OCI-LY3 (cell line): Measurements from ENCODE around the gene C22orf31.

ENCODE experiments used
- H2AFZ ChIP-seq: fragments of 200-600, 300-600 bp; shearing (Covaris generic); 2 replicates; pipeline ENCODE4 v1.6.0; 2014; ENCODE audit warnings: antibody characterized with exemption, low read depth, low read length
- H3K27ac ChIP-seq: fragments of 200-600, 300-600 bp; sonication (generic); 2 replicates; pipeline ENCODE4 v1.5.1; 2014; ENCODE audit warnings: mild to moderate bottlenecking, low read length, moderate library complexity, mixed read lengths
- H3K27me3 ChIP-seq: fragments of 200-600, 300-600 bp; sonication (generic); 2 replicates; pipeline ENCODE4 v1.6.1; 2014; ENCODE audit warnings: low read depth, low read length, mixed read lengths
- H3K36me3 ChIP-seq: fragments of 200-600, 300-600 bp; sonication (generic); replicated peaks from 2 replicates; pipeline ENCODE3; 2014; ENCODE audit warnings: low read depth, low read length, mixed read lengths
- H3K4me1 ChIP-seq: fragments of 300-600, 200-600 bp; sonication (generic); 2 replicates; pipeline ENCODE4 v1.6.1; 2014; ENCODE audit warnings: low read length, mixed read lengths
- H3K4me2 ChIP-seq: fragments of 200-600, 300-600 bp; sonication (generic); 2 replicates; pipeline ENCODE4 v1.6.1; 2014; ENCODE audit warnings: low read length, mixed read lengths
- H3K4me3 ChIP-seq: fragments of 300-600, 200-600 bp; sonication (generic); 2 replicates; pipeline ENCODE4 v1.5.1; 2014; ENCODE audit warnings: antibody characterized with exemption, mild to moderate bottlenecking, low read length, moderate library complexity
- H3K79me2 ChIP-seq: fragments of 300-600, 200-600 bp; shearing (Covaris generic); 2 replicates; pipeline ENCODE4 v1.6.1; 2014; ENCODE audit warnings: mild to moderate bottlenecking, low read length, mixed read lengths
- H3K9ac ChIP-seq: fragments of 300-600, 200-600 bp; shearing (Covaris generic); 2 replicates; pipeline ENCODE4 v1.6.0; 2014; ENCODE audit warnings: mild to moderate bottlenecking, low read length, moderate library complexity
- H3K9me3 ChIP-seq: fragments of 200-600, 300-600 bp; shearing (Covaris generic); 2 replicates; pipeline ENCODE4 v1.6.1; 2014; ENCODE audit warnings: low read length, mixed read lengths; ENCODE audit not compliant: insufficient read depth
- H4K20me1 ChIP-seq: fragments of 200-600, 300-600 bp; sonication (generic); 2 replicates; pipeline ENCODE4 v1.6.1; 2016; ENCODE audit warnings: low read length, mixed read lengths; ENCODE audit not compliant: insufficient read depth
- CTCF ChIP-seq: fragments of 200-600, 300-600 bp; sonication (generic); IDR thresholded peaks from 2 replicates; pipeline ENCODE4 v1.5.1; 2014; ENCODE audit warnings: antibody characterized with exemption, low read length, low read depth
- EZH2phosphoT487 ChIP-seq: fragments of 200-600 bp; shearing (Covaris generic); IDR thresholded peaks from 2 replicates; pipeline ENCODE4 v1.6.1; 2018; ENCODE audit warnings: antibody characterized with exemption, mixed run types, low read depth

C22orf31 gene

GRCh38 chr22:29016067-29016938, 45.3 kb downstream of the C22orf31 start:
- H3K27me3 ChIP-seq: no peaks in the 10 kb centered on the region
- TF ChIP-seq CTCF (no peak), EZH2phosphoT487 (no peak)
- H3K4me3 ChIP-seq: no peak overlapping the region
- no peaks in the 10 kb centered on the region for H3K9me3 ChIP-seq
- no peaks in the 10 kb centered on the region; the same call in 1 of the 2 replicates for H3K79me2 ChIP-seq
- H3K36me3 ChIP-seq: peaks cover 5% of the 10 kb centered on the region
- H3K27ac ChIP-seq: no peak overlapping the region
- H3K4me1 ChIP-seq: peaks cover 11% of the 10 kb centered on the region
- peaks cover 15% of the 10 kb centered on the region; the same call in 1 of the 2 replicates for H4K20me1 ChIP-seq
- no peak overlapping the region for H3K9ac ChIP-seq
- no peak overlapping the region for H2AFZ ChIP-seq
- H3K4me2 ChIP-seq: peak overlapping the region; percentile 40

- H3K36me3 ChIP-seq: peaks cover 5% of the 10 kb centered on the region
- peaks cover 11% of the 10 kb centered on the region for H3K4me1 ChIP-seq
- no peak overlapping the region for H3K4me2 ChIP-seq
- no peak overlapping the region for H2AFZ ChIP-seq
- no peak overlapping the region for H3K4me3 ChIP-seq
- peaks cover 15% of the 10 kb centered on the region; the same call in 1 of the 2 replicates for H4K20me1 ChIP-seq
- no peaks in the 10 kb centered on the region for H3K27me3 ChIP-seq
- no peak overlapping the region for H3K9ac ChIP-seq
- TF ChIP-seq EZH2phosphoT487 (no peak), CTCF (no peak)
- no peaks in the 10 kb centered on the region for H3K9me3 ChIP-seq
- H3K79me2 ChIP-seq: no peaks in the 10 kb centered on the region; the same call in 1 of the 2 replicates
- no peak overlapping the region for H3K27ac ChIP-seq
These were observed 46.9 kb downstream of the C22orf31 start for GRCh38 chr22:29014773-29015172.

- Histone ChIP-seq H3K36me3 (peaks cover 5% of the 10 kb centered on the region), H3K4me1 (peaks cover 11% of the 10 kb centered on the region), H4K20me1 (peaks cover 15% of the 10 kb centered on the region; the same call in 1 of the 2 replicates), H3K9ac (no peak overlapping the region), H3K4me3 (no peak overlapping the region), H3K27me3 (no peaks in the 10 kb centered on the region), H3K79me2 (no peaks in the 10 kb centered on the region; the same call in 1 of the 2 replicates), H2AFZ (no peak overlapping the region), H3K27ac (no peak overlapping the region), H3K9me3 (no peaks in the 10 kb centered on the region), H3K4me2 (no peak overlapping the region)
- TF ChIP-seq CTCF (no peak), EZH2phosphoT487 (no peak)
These were observed 47.3 kb downstream of the C22orf31 start for GRCh38 chr22:29014293-29014692.

GRCh38 chr22:29012952-29013351, 48.7 kb downstream of the C22orf31 start:
- no peak overlapping the region for H2AFZ ChIP-seq
- H3K79me2 ChIP-seq: no peaks in the 10 kb centered on the region; the same call in 1 of the 2 replicates
- TF ChIP-seq EZH2phosphoT487: no peak
- no peak for TF ChIP-seq CTCF
- H3K27me3 ChIP-seq: no peaks in the 10 kb centered on the region
- no peak overlapping the region for H3K9ac ChIP-seq
- peaks cover 15% of the 10 kb centered on the region; the same call in 1 of the 2 replicates for H4K20me1 ChIP-seq
- H3K4me1 ChIP-seq: peaks cover 11% of the 10 kb centered on the region
- no peaks in the 10 kb centered on the region for H3K36me3 ChIP-seq
- no peak overlapping the region for H3K4me3 ChIP-seq
- no peaks in the 10 kb centered on the region for H3K9me3 ChIP-seq
- no peak overlapping the region for H3K27ac ChIP-seq
- H3K4me2 ChIP-seq: no peak overlapping the region
